MG63 (cell line): ENCODE measurements around the gene UNC93A. TPM values are rescaled to one million over a fixed set of nuclear protein-coding genes. Genes with fewer than 3 reads are reported as not detected.
"Not testable (repeated sequence)": the region's sequence is repeated elsewhere in the genome, so short reads cannot be mapped to it uniquely, and the experiment has no call there.

Experiments used
- DNase-seq: peaks from one replicate; pipeline ENCODE4 v3.0.0-alpha.2; 2020
- H3K27me3 ChIP-seq: fragments of 250-450 bp; sonication (Bioruptor Pico); 2 replicates; pipeline ENCODE4 v1.5.1; 2020; ENCODE audit warnings: mild to moderate bottlenecking, moderate library complexity
- H3K36me3 ChIP-seq: fragments of 250-450 bp; sonication (Bioruptor Pico); 2 replicates; pipeline ENCODE4 v1.5.1; 2020; ENCODE audit warnings: mild to moderate bottlenecking, moderate library complexity
- H3K4me3 ChIP-seq: fragments of 250-450 bp; sonication (Bioruptor Pico); 2 replicates; pipeline ENCODE4 v1.5.1; 2020; ENCODE audit warnings: mild to moderate bottlenecking, moderate library complexity
- H3K9me3 ChIP-seq: fragments of 250-450 bp; sonication (Bioruptor Pico); 2 replicates; pipeline ENCODE4 v1.5.1; 2020; ENCODE audit warnings: mild to moderate bottlenecking, moderate library complexity
- total RNA-seq: library from RNA; depleted of rRNA; stranded (reverse); fragments of >200 nt; shearing (Covaris generic); gene quantifications from 2 replicates; pipeline ENCODE4 v1.2.3, GENCODE V29; 2014; ENCODE audit warnings: low replicate concordance

Gene UNC93A
- total RNA-seq, 1 experiment from 2014 or later, result not detected

DNA sequence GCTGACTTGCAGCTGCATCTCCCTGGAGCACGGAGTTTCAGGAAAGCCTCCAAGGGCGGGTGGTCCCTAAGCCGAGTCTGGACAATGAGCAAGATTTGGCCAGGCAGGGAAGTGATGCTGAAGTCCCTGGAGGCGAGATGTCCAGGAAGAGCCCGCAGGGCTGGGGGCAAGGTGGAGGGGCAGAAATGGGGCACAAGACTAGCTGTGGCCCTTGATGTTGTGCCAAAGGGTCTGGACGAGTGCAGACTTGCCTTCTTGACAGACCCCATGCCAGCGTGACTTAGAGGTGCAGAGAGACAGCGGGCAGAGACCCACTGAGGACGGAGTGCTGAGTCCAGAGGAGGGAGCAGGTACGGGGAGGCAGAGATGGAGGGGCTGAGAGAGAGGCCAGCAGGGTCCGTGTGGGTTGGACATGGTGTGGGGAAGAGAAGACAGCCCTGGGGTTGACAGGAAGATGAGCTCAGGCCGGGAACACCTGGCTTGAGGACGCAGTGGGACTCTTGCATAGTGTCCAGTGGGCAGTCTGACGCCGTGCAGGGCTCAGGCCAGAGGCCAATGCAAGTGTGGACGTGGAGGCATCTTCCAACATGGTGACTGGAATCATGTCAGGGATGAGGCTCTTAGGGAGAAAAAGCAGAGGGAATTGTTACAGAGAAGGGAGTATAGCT is 8.7 kb downstream of the UNC93A start:
- Histone ChIP-seq H3K4me3 (no peak overlapping the region), H3K36me3 (no peaks in the 10 kb centered on the region), H3K27me3 (no peaks in the 10 kb centered on the region), H3K9me3 (no peaks in the 10 kb centered on the region)
- DNase-seq, result no peak

DNA sequence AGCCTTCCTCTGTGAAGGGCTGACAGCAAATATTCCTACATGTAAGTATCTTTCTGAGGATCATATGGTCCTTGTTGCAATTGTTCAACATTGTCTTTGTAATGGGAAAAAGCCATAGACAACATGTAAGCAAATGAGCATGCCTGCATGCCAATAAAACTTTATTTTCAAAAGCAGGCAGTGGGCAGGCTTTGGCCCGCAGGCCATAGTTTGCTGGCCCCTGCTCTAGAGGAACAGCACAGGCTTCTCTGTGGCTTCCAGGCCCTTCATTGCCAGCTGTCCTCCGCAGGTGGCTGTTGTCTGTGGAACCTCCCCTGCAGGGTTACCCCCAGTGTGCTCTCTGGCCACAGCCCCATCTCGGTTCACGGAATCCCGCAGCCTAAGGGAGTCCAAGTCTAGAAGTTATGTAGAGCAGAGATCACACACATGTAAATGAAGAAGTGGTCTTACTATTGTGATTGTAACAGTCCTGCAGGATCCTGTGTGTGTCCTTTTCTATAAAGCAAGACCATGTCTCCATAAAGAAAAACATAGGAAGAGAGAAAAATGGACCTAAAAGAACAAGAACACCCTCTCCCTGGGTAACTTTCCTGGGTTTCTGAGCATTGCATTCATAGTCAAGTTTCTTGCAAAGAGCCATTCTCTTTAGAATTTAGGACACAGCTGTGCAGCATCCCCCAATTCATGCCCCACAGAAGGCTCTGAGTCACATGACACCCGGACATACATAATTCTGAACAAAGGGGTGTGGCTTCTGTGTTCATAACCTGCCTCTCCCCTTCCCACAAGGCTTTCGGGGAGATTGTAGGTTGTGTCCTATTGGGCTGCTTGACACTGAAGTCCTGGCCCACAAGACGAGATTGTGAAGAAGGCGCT is 10.0 kb downstream of the UNC93A start:
- no peaks in the 10 kb centered on the region for H3K27me3 ChIP-seq
- no peaks in the 10 kb centered on the region for H3K9me3 ChIP-seq
- DNase-seq, result no peak
- H3K4me3 ChIP-seq, result no peak overlapping the region
- no peaks in the 10 kb centered on the region for H3K36me3 ChIP-seq

DNA sequence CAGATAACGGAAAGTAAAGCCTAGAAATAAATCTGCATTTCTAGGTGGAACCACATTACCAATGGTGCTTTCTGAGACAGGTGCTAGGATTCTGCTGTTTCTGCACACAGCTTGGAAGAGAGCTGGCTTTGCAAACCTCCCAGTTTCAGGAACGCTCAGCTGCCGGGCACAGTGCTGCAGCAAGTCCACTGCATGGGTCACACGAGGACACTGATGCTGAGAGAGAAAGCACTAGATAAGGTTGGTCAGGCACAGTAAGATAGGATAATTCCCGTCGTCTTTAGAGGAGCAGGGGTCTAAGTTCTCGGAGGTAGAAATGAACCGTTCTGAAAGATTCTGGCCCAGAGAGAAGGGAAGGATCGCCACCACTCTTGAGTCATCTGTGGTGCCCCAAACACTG is 11.0 kb downstream of the UNC93A start:
- no peaks in the 10 kb centered on the region for H3K27me3 ChIP-seq
- H3K9me3 ChIP-seq, result no peaks in the 10 kb centered on the region
- no peak overlapping the region for H3K4me3 ChIP-seq
- H3K36me3 ChIP-seq, result no peaks in the 10 kb centered on the region
- DNase-seq, result no peak

DNA sequence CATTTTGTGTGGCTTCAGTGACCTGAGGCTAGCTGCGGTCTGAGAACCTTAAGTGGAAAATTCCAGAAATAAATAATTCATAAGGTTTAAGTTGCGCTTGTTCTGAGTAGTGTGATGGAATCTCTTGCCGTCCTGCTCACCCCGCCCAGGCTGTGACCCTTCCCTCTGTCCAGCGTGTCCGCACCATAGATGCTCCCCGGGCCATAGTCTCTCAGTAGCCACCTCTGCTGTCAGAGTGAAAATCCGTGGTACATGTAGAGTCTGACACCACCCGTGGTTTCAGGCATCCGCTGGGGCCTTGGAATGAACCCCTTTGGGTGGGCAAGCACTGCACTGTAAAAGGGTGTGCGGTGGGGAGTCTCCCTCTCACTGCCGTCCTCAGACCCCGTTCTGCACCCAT is 11.7 kb downstream of the UNC93A start:
- H3K36me3 ChIP-seq, result no peaks in the 10 kb centered on the region
- H3K9me3 ChIP-seq, result no peaks in the 10 kb centered on the region
- no peak overlapping the region for H3K4me3 ChIP-seq
- DNase-seq, result no peak
- H3K27me3 ChIP-seq, result no peaks in the 10 kb centered on the region

DNA sequence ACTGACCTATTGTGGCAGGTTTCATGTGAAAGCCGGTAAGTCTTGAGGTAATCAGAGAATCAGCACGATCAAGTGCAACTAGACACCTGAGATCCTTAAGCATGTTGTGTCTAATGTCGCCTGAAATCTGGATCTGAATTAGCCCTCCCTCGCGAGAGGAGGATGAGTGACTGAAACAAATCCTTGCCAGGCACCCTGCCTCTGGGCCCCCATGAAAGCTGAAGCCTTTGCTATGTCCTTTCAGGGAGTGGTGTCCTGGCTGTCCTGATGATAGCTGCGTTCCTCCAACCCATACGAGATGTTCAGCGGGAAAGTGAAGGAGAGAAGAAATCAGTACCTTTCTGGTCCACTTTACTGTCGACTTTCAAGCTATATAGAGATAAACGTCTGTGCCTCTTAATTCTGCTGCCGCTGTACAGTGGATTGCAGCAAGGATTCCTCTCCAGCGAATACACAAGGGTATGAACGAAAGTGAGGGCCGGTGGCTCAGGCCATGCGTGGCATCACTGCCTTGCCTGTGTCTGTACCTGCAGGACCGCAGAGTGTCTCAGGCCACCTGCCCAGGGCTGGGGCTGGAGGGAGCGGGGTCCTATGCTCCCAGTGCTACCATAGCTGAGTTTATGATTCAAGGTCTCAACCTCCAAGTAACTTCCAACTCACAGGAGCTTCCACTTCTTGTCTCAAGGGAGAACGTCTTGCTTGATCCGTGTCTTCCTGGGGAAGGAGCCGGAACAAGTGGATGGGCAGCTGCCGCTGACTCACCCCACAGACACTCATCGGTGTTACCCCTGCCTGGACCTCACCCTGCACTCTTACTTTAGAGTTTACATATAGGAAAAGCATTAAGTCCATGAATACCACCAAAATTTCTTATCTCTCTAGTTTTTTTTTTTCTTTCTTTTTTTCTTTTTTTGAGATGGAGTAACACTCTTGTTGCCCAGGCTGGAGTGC is 12.8 kb downstream of the UNC93A start:
- Histone ChIP-seq H3K27me3 (no peaks in the 10 kb centered on the region), H3K4me3 (no peak overlapping the region), H3K9me3 (no peaks in the 10 kb centered on the region), H3K36me3 (no peaks in the 10 kb centered on the region)
- no peak for DNase-seq

DNA sequence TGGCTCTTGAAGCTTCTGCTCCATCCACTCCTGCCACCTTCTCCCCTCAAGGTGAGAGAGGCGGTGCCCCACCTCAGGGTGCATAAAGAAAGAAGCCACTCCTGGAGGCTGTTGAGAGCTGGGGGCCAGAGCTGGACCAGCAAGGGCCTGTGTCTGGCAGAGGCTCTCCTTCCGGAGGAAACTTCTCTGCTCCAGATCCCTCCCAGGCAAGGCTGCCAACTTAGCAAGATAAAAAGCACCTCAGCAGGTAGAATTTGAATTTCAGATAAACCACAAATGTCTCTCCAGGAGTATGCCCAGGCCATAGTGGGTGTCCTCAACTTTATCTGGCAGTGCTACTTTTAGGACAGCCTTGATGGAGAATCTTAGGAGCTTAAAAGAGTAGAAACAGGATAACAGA is 13.8 kb downstream of the UNC93A start:
- no peak for DNase-seq
- Histone ChIP-seq H3K27me3 (no peaks in the 10 kb centered on the region), H3K4me3 (no peak overlapping the region), H3K9me3 (no peaks in the 10 kb centered on the region), H3K36me3 (no peaks in the 10 kb centered on the region)

DNA sequence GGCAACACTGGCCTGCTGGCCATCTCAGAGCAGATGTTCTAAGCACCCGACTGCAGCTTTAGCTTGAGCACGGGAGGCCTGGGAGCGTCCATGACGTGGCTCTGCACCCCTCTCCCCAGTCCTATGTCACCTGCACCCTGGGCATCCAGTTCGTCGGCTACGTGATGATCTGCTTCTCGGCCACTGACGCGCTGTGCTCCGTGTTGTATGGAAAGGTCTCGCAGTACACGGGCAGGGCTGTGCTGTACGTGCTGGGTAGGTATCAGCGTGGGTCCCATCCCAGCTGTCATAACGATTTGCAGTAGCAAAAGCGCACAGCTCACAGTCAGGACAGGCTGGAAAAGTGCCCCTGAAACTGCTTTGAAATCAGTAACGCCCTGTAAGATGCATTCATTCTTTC is 14.7 kb downstream of the UNC93A start:
- no peaks in the 10 kb centered on the region for H3K9me3 ChIP-seq
- H3K27me3 ChIP-seq, result no peaks in the 10 kb centered on the region
- H3K4me3 ChIP-seq, result no peak overlapping the region
- H3K36me3 ChIP-seq, result no peaks in the 10 kb centered on the region
- no peak for DNase-seq

DNA sequence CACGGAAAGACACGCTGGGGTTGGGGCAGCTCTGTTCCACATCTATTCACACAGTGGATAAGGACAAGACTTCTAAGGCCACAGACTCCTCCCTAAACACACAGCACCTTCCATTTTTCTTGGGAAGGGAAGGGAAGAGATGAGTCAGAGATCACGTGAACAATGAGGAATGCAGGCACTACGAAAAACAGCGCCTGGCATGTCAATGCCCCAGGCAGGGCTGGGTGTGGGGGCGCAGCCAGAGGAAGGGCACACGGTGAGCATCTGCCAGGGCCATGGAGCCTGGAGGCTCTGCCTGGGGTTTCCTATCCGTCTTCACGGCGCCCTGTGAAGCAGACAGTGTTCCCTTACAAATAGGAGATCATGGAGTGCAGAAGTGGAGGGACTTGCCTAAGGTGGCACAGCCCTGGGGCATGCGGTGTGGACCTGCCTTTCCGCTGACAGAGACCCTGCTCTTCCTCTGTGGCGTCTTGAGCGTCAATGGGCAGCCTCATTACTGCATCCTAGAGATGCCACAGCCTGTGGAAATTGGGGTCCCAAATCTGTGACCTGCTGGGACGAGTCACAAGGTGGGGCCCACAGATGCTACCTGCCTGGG is 15.4 kb downstream of the UNC93A start:
- H3K36me3 ChIP-seq, result no peaks in the 10 kb centered on the region
- H3K4me3 ChIP-seq, result no peak overlapping the region
- H3K9me3 ChIP-seq, result no peaks in the 10 kb centered on the region
- peak; percentile 28 for DNase-seq
- no peaks in the 10 kb centered on the region for H3K27me3 ChIP-seq

DNA sequence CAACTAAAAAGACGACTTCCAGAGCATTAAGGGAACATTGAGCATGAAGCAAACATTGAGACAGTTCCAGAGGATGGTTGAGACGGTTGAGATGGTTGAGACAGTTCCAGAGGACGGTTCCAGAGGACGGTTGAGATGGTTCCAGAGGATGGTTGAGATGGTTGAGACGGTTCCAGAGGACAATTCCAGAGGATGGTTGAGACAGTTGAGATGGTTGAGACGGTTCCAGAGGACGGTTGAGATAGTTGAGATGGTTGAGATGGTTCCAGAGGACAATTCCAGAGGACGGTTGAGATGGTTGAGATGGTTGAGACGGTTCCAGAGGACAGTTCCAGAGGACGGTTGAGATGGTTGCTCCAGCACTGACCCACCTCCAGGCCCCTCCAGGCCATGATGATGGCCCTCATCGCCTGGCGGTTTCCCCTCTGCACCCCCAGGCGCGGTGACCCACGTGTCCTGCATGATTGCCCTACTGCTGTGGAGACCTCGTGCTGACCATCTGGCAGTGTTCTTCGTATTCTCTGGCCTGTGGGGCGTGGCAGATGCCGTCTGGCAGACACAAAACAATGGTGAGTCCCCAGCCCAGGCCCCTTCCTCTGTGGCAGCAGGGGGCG is 16.3 kb downstream of the UNC93A start:
- no peak for DNase-seq
- no peaks in the 10 kb centered on the region for H3K9me3 ChIP-seq
- no peaks in the 10 kb centered on the region for H3K36me3 ChIP-seq
- no peak overlapping the region for H3K4me3 ChIP-seq
- H3K27me3 ChIP-seq, result no peaks in the 10 kb centered on the region

DNA sequence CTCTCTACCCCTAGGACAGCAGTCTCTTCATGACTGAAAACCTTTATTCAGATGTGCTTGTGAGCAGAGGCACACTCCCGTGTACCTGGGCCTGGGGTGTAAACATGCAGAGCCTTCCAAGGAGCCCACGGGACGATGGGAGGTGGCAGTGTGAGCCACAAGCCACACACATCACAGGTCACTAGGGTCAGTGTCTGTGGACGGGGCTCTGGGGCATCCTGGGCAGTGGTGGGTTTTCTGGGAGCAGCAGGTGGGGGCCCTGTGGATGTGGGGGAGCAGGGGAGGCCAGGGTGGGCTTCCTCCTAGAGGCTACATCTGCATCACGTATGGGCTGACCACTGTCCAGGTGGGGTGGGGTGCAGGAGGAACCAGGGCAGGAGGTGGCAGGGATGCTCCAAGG is 17.1 kb downstream of the UNC93A start:
- Histone ChIP-seq H3K27me3 (no peaks in the 10 kb centered on the region), H3K9me3 (no peaks in the 10 kb centered on the region), H3K4me3 (no peak overlapping the region), H3K36me3 (no peaks in the 10 kb centered on the region)
- no peak for DNase-seq

DNA sequence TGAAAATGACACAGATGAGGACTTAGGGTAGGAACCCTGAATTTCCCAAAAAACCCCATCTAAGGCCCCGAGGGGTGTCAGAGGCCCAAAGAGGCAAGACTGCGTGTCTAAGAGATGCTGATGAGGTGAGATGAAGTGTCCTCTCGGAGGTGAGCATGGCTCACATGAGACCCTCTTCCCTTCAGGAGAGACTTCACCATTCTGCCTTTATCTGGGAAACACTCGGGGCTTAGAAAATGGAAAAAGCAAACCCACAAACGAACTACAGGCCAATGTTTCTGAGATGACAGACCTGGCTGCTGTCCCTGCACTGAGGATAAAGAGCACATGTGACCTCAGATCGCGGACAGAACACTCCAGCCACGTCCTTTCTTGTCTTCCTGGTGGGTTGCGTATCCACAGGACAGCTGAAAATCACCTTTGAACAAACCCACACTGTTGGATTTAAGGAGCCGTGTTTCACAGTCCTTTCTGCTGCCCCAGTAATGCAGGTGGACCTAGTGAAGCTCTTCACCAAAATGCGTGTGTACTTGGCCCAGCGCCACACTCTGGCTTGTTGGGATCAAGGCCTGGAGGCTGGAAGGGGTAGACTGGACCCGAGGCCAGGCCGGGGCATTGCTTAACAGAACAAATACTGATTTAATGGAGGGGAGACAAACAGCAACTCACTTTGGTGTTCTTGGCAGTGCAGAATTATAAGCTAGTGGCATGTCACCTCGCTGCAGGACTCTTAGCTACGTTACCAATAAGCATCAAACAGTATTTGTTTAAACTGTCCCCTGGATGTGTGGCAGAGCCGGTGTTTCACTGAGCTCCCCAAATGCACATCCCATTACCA is 18.5 kb downstream of the UNC93A start:
- DNase-seq, H3K36me3 ChIP-seq, H3K9me3 ChIP-seq, H3K4me3 ChIP-seq, H3K27me3 ChIP-seq: not testable (repeated sequence)

DNA sequence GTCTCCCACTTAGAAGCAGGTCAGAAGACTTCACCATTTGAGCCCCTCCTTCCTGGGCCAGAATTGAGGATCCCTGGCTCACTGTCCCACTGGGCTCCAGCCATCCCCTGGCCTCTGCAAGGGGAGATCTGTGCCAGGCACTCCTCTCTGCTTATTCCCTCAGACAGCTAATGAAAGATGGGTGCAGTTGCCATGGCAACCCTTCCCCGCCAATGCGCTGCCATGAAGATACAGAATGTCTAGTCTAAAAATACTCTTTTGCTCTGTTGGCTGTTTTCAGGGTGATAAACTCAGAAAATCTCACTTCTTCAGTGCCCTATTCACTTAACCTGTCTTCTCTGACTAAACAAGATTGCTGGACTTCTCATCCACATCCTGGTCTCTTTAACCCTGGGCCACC is 20.2 kb downstream of the UNC93A start:
- Histone ChIP-seq H3K9me3 (no peaks in the 10 kb centered on the region), H3K27me3 (no peaks in the 10 kb centered on the region), H3K4me3 (no peak overlapping the region), H3K36me3 (no peaks in the 10 kb centered on the region)
- no peak for DNase-seq

DNA sequence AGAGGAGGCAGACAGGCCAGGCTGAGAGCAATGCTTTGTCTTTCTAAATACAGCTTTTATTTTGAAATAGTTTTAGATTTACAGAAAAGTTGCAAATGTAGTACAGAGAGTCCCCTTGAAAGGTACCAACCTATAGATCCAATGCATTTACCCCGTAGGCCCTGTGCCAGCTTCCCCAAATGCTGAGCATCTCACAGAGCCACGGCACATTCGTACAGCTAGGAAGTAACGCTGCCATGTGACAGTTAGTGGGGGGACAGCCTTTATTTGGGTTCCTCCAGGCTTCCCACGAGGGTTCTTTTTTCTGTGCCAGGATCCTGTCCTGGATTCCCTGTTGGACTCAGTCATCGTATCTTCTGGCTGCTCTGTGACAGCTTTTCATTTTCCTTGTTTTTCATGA is 20.6 kb downstream of the UNC93A start:
- not testable (repeated sequence) for H3K9me3 ChIP-seq, H3K36me3 ChIP-seq, H3K4me3 ChIP-seq, DNase-seq, H3K27me3 ChIP-seq

DNA sequence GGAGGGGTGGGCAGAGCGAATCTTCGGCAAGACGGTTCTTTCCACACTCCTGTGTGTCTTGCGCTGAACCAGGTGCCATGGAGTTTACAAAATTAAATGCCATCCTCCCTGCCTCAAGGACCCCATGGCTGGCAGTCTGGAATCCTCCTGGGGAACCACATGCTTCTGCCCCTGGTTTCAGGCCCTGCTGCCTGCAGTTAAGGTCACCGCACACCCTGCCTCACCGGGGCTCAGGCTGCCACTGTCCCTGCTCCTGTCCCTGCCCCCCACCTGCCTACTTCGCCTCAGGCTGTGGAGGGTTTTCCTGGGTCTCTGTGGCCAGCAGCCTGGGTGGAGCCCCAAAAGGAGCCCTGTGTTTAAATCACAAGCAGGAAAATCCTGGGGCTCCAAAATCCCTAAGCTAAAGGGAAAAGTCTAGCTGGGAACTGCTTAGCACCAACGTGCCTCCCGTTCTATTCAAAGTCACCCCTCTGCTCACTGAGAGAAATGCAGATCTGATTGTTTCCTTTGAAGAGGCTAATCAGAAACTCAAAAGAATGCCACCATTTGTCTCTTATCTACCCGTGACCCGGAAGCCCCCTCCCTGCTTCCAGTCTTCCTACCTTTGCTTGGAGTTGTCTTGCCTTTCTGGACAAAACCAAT is 23.2 kb downstream of the UNC93A start:
- no peaks in the 10 kb centered on the region for H3K36me3 ChIP-seq
- DNase-seq, result no peak
- no peaks in the 10 kb centered on the region for H3K9me3 ChIP-seq
- H3K27me3 ChIP-seq, result no peaks in the 10 kb centered on the region
- H3K4me3 ChIP-seq, result no peak overlapping the region

DNA sequence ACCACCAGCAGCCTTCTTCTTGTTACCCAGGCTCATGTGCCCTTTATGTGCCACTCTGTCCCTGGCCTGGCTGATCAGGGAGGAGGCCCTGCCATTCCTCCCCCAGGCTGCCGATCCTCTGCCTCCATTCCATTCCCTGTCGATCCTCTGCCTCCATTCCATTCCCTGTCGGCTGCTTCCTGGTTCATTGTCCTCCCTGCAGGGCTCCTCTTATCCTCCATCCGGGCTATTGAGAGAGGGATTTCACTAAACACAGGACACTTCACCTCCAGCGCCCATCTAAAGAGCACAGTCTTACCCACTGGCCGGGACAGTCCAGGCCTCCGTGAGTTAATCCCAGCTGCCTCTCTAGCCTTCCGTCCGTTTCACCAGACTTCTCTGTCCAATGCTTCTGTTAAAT is 26.1 kb downstream of the UNC93A start:
- Histone ChIP-seq H3K9me3 (no peaks in the 10 kb centered on the region), H3K27me3 (no peaks in the 10 kb centered on the region), H3K36me3 (no peaks in the 10 kb centered on the region), H3K4me3 (no peak overlapping the region)
- DNase-seq, result no peak
